GM12878 (cell line): ENCODE measurements around the gene ITGA6. TPM values are rescaled to one million over a fixed set of nuclear protein-coding genes. Genes with fewer than 3 reads are reported as not detected.

Experiments
- ATAC-seq: fragments of 200-7000 bp; cut with Tn5 transposase; 3 replicates; pipeline ENCODE4 v1.9.1; 2020; ENCODE audit warnings: mild to moderate bottlenecking, moderate library complexity
- BruUV-seq: library from RNA; stranded (reverse); fragments of 400-500 nt; replicated peaks from 2 replicates; lab custom pipeline; 2021; lab: Mats Ljungman, UMichigan
- CTCF ChIA-PET: fragments of 300-600 bp; sonication (Branson Sonifier 250); formaldehyde crosslinking; extraction: SDS; loops from one replicate; lab custom pipeline; 2021; ENCODE audit warnings: inconsistent platforms; lab: Yijun Ruan, JAX
- POLR2A ChIA-PET: fragments of 350-600 bp; formaldehyde crosslinking; extraction: SDS; loops from one replicate; lab custom pipeline; 2021; ENCODE audit warnings: inconsistent platforms; lab: Charles Lee
- RAD21 ChIA-PET: fragments of 300-600 bp; sonication (Branson Sonifier 250); formaldehyde crosslinking; loops from one replicate; lab custom pipeline; 2023; ENCODE audit warnings: antibody characterized with exemption; ENCODE audit not compliant: unreplicated experiment; lab: Charles Lee
- SMC1A ChIA-PET: fragments of 300-600 bp; sonication (Branson Sonifier 250); formaldehyde crosslinking; loops from one replicate; lab custom pipeline; 2023; ENCODE audit not compliant: unreplicated experiment, uncharacterized antibody; lab: Charles Lee
- DNase-seq: peaks from one replicate; pipeline ENCODE4 v3.0.0-alpha.2; 2011; ENCODE audit warnings: low read depth, low spot score
- FAIRE-seq: peaks from 3 replicates; lab custom pipeline; 2011; peaks lifted over from hg19 to GRCh38; lab: Jason Lieb, UNC
- H2AFZ ChIP-seq: 2 replicates; pipeline ENCODE4 v1.6.0; 2011; ENCODE audit warnings: low read depth, low read length, control low read depth; ENCODE audit not compliant: control insufficient read depth
- H3K27ac ChIP-seq: 2 replicates; pipeline ENCODE4 v1.5.1; 2011; ENCODE audit warnings: control low read depth; ENCODE audit not compliant: control insufficient read depth, insufficient read depth
- H3K27me3 ChIP-seq, 2 experiments: replicated peaks in 1 of 2; 2 replicates each; pipeline versions ENCODE4 v1.6.0 to v1.6.1; 2011; ENCODE audit warnings: low read length in 1 of 2; ENCODE audit not compliant: control insufficient read depth in 2 of 2, insufficient read depth in 2 of 2
- H3K36me3 ChIP-seq, 2 experiments: 2 replicates each; pipeline ENCODE4 v1.5.1; 2011; ENCODE audit warnings: low read length in 1 of 2; ENCODE audit not compliant: control insufficient read depth in 2 of 2, insufficient read depth in 2 of 2
- H3K4me1 ChIP-seq: 2 replicates; pipeline ENCODE4 v1.6.1; 2011; ENCODE audit warnings: mild to moderate bottlenecking, low read length, moderate library complexity, mixed read lengths; ENCODE audit not compliant: control insufficient read depth, insufficient read depth
- H3K4me2 ChIP-seq: 2 replicates; pipeline ENCODE4 v1.6.0; 2011; ENCODE audit warnings: control low read depth; ENCODE audit not compliant: control insufficient read depth, insufficient read depth
- H3K4me3 ChIP-seq: fragments of 200-600 bp; sonication (generic); 2 replicates; pipeline ENCODE4 v1.5.1; 2016
- H3K79me2 ChIP-seq: 2 replicates; pipeline ENCODE4 v1.6.0; 2011; ENCODE audit warnings: low read length; ENCODE audit not compliant: control insufficient read depth, insufficient read depth
- H3K9ac ChIP-seq: 2 replicates; pipeline ENCODE4 v1.8.0; 2011; ENCODE audit warnings: low read length, control low read depth, mixed read lengths; ENCODE audit not compliant: control insufficient read depth, insufficient read depth
- H3K9me3 ChIP-seq: replicated peaks from 3 replicates; pipeline ENCODE4 v1.5.1; 2011; ENCODE audit warnings: mild to moderate bottlenecking, low read length; ENCODE audit not compliant: control insufficient read depth, insufficient read depth
- H4K20me1 ChIP-seq: 2 replicates; pipeline ENCODE4 v1.6.0; 2011; ENCODE audit not compliant: control insufficient read depth, insufficient read depth
- CBX5 ChIP-seq: sonication (generic); IDR thresholded peaks from 2 replicates; pipeline ENCODE4 v1.6.1; 2016; ENCODE audit warnings: low read depth, moderate library complexity, mild to moderate bottlenecking, inconsistent platforms
- CEBPB ChIP-seq, 2 experiments: fragments of 150-350 bp in 1 of 2; IDR thresholded peaks; 2 replicates each; pipeline ENCODE4 v1.6.1; 2012 to 2014; ENCODE audit warnings: low read depth in 2 of 2, low read length in 2 of 2, borderline replicate concordance in 1 of 2, inconsistent platforms in 1 of 2
- CREB1 ChIP-seq: IDR thresholded peaks from 2 replicates; pipeline ENCODE4 v1.6.1; 2012; ENCODE audit warnings: low read depth, mild to moderate bottlenecking, inconsistent platforms
- FOXM1 ChIP-seq: IDR thresholded peaks from 2 replicates; pipeline ENCODE4 v1.6.1; 2012; ENCODE audit warnings: low read depth, mild to moderate bottlenecking, inconsistent platforms, low read length, moderate library complexity
- HCFC1 ChIP-seq: fragments of 150-350 bp; IDR thresholded peaks from 2 replicates; pipeline ENCODE4 v1.6.1; 2014; ENCODE audit warnings: low read length
- MAX ChIP-seq: IDR thresholded peaks from 2 replicates; pipeline ENCODE4 v1.6.1; 2012; ENCODE audit warnings: low read depth, low read length, improper control_type of control experiment
- NFYA ChIP-seq: IDR thresholded peaks from 2 replicates; pipeline ENCODE4 v1.6.1; 2011; ENCODE audit warnings: low read depth, mild to moderate bottlenecking, low read length, improper control_type of control experiment, borderline replicate concordance
- NRF1 ChIP-seq: conservative IDR thresholded peaks from 2 replicates; pipeline ENCODE4 v1.6.1; 2011; ENCODE audit warnings: mild to moderate bottlenecking, low read depth, low read length, improper control_type of control experiment
- PAX8 ChIP-seq: fragments of 450-650 bp; IDR thresholded peaks from 2 replicates; pipeline ENCODE4 v1.6.1; 2017; ENCODE audit warnings: mild to moderate bottlenecking, moderate library complexity
- RAD21 ChIP-seq: IDR thresholded peaks from 2 replicates; pipeline ENCODE4 v1.6.1; 2011; ENCODE audit warnings: mild to moderate bottlenecking, low read depth, low read length, moderate library complexity; ENCODE audit not compliant: insufficient read depth
- RB1 ChIP-seq: fragments of 450-650 bp; formaldehyde crosslinking; IDR thresholded peaks from 2 replicates; pipeline ENCODE4 v1.6.1; 2017; ENCODE audit warnings: mild to moderate bottlenecking, borderline replicate concordance
- RCOR1 ChIP-seq: conservative IDR thresholded peaks from 2 replicates; pipeline ENCODE4 v1.6.1; 2012; ENCODE audit warnings: low read depth, low read length, improper control_type of control experiment
- SMAD1 ChIP-seq: fragments of 450-650 bp; IDR thresholded peaks from 2 replicates; pipeline ENCODE4 v1.6.1; 2018; ENCODE audit warnings: mild to moderate bottlenecking, low read depth; ENCODE audit not compliant: partially characterized antibody
- SMARCA5 ChIP-seq: fragments of 450-650 bp; IDR thresholded peaks from 2 replicates; pipeline ENCODE4 v1.6.1; 2017; ENCODE audit warnings: mild to moderate bottlenecking
- TAF1 ChIP-seq: IDR thresholded peaks from 2 replicates; pipeline ENCODE4 v1.6.1; 2011; ENCODE audit warnings: mild to moderate bottlenecking, low read depth, low read length, borderline replicate concordance
- YY1 ChIP-seq: IDR thresholded peaks from 2 replicates; pipeline ENCODE4 v1.6.1; 2011; ENCODE audit warnings: low read depth, mild to moderate bottlenecking, low read length
- ZNF622 ChIP-seq: fragments of 450-650 bp; IDR thresholded peaks from 2 replicates; pipeline ENCODE4 v1.6.1; 2017; ENCODE audit warnings: mild to moderate bottlenecking, inconsistent platforms
- ZSCAN29 ChIP-seq: fragments of 450-650 bp; IDR thresholded peaks from 2 replicates; pipeline ENCODE4 v1.6.1; 2017; ENCODE audit warnings: mild to moderate bottlenecking, moderate library complexity
- WGBS: methylation state at CpG from one replicate; pipeline ENCODE4 v1.1.6; 2016; ENCODE audit warnings: low lambda C conversion rate; ENCODE audit not compliant: insufficient replicate concordance, insufficient coverage; ENCODE audit errors: missing lambda C conversion rate; 5-methylcytosine and 5-hydroxymethylcytosine counted together
- in situ Hi-C: fragments of 300-500 bp; cut with MboI; formaldehyde crosslinking; loops from 9 replicates; pipeline ENCODE4 v1.14.3; 2018; ENCODE audit warnings: mixed read lengths
- intact Hi-C: fragments of 100-400 bp; cut with micrococcal nuclease; formaldehyde crosslinking; loops from one replicate; pipeline ENCODE4 v1.14.2; 2022; ENCODE audit not compliant: unreplicated experiment
- polyA plus RNA-seq, 11 experiments: library from polyadenylated mRNA; depleted of rRNA in 4 of 11; unstranded in 6 of 11; stranded (reverse) in 5 of 11; fragments of >200 nt; fragmentation: Nextera tagmentation in 4 of 11; fragmentation: Illumina TruSeq in 1 of 11; extraction: Ambion mirVana in 4 of 11; extraction: Trizol in 1 of 11; gene quantifications; 1 replicate in 1 of 11; 2 replicates in 10 of 11; pipeline versions ENCODE4 v1.2.1 to v1.2.3, GENCODE V29; 2011 to 2016; ENCODE audit warnings: inconsistent platforms in 2 of 11, missing spikeins in 2 of 11, low read depth in 1 of 11
- total RNA-seq, 4 experiments: library from RNA; depleted of rRNA in 3 of 4; stranded (reverse); fragments of >200 nt in 3 of 4; fragmentation: Illumina TruSeq in 1 of 4; extraction: Trizol in 1 of 4; gene quantifications; 2 replicates each; pipeline versions ENCODE4 v1.2.1 to v1.2.3, GENCODE V29; 2013 to 2021

Gene ITGA6
- total and polyA plus RNA-seq, 10 of the 15 experiments (the other 5 are each of a cell fraction or from before 2014, with no cell fraction given): 0.01 to 0.36 (median 0.14) TPM; not detected in 2

- TF ChIP-seq SMAD1 (no peak), RB1 (no peak), ZSCAN29 (no peak), RCOR1 (no peak), ZNF622 (no peak)
- TF ChIP-seq, all 136 proteins: peak for 0
- ChIA-PET RAD21 (no interaction called here), POLR2A (no interaction called here), SMC1A (no interaction called here), CTCF (no interaction called here)
- no peaks in the 10 kb centered on the region for H3K9me3 ChIP-seq
- intact Hi-C loops (no loop called here), in situ Hi-C loops (no loop called here)
- peaks cover 0 to 4% of the 10 kb centered on the region in 2 experiments; a peak in 2 of 4 replicates for H3K27me3 ChIP-seq
- DNase-seq: no peak
- no peak overlapping the region for H3K4me2 ChIP-seq
- H3K36me3 ChIP-seq: no peaks in the 10 kb centered on the region
- no peaks in the 10 kb centered on the region for H3K4me1 ChIP-seq
- H3K4me3 ChIP-seq: no peak overlapping the region
- FAIRE-seq: no peak
- no peaks in the 10 kb centered on the region for H3K79me2 ChIP-seq
- H4K20me1 ChIP-seq: no peaks in the 10 kb centered on the region
- H2AFZ ChIP-seq: no peak overlapping the region
- no peak for ATAC-seq
- BruUV-seq: no TSS peak
- WGBS: 49% methylated on average over 4 of the region's 4 CpGs
- H3K27ac ChIP-seq: no peak overlapping the region
- no peak overlapping the region for H3K9ac ChIP-seq
Observed at GRCh38 chr2:172405673-172406072, 21.7 kb upstream of the ITGA6 start.

- H4K20me1 ChIP-seq: no peaks in the 10 kb centered on the region
- no peaks in the 10 kb centered on the region for H3K36me3 ChIP-seq
- peaks cover 0 to 4% of the 10 kb centered on the region in 2 experiments; a peak in 2 of 4 replicates for H3K27me3 ChIP-seq
- no peak overlapping the region for H3K4me3 ChIP-seq
- no peak overlapping the region for H2AFZ ChIP-seq
- ChIA-PET SMC1A (interaction anchor here (1.7 kb wide), 1 partner anchor 32 kb away, joined by 3 read pairs; no protein-coding TSS in a partner anchor), CTCF (no interaction called here), RAD21 (no interaction called here), POLR2A (no interaction called here)
- H3K79me2 ChIP-seq: no peaks in the 10 kb centered on the region
- no peak overlapping the region for H3K27ac ChIP-seq
- no peak overlapping the region for H3K4me2 ChIP-seq
- no TSS peak for BruUV-seq
- WGBS: 1% methylated on average over 4 of the region's 4 CpGs
- H3K4me1 ChIP-seq: no peaks in the 10 kb centered on the region
- no peaks in the 10 kb centered on the region for H3K9me3 ChIP-seq
- DNase-seq: no peak
- intact Hi-C loops: no loop called here
- no peak for ATAC-seq
- no peak for FAIRE-seq
- in situ Hi-C loops: no loop called here
- no peak overlapping the region for H3K9ac ChIP-seq
- TF ChIP-seq PAX8 (no peak), NFYA (no peak), CEBPB (IDR thresholded peaks at IDR 0.05; ENCODE audit: borderline replicate concordance in 1 of 2, low read depth in 2 of 2, low read length in 2 of 2) (no peak), TAF1 (no peak), CBX5 (no peak), FOXM1 (no peak), HCFC1 (no peak), RCOR1 (no peak), NRF1 (no peak), RAD21 (no peak), SMARCA5 (no peak), YY1 (no peak), CREB1 (no peak), MAX (no peak)
Observed at GRCh38 chr2:172408143-172408766, 19.1 kb upstream of the ITGA6 start.
